Epithelial cell of esophagus (primary cell): ENCODE measurements around the gene TAS2R8.

Source experiments
- DNase-seq: peaks from one replicate; pipeline ENCODE4 v3.0.0; 2010; ENCODE audit warnings: low read depth
- H3K4me3 ChIP-seq: 2 replicates; pipeline ENCODE4 v1.5.1; 2011; ENCODE audit warnings: mild to moderate bottlenecking, low read length, control low read depth
- TF ChIP-seq, protein P1 (sequence below): IDR thresholded peaks from 2 replicates; pipeline ENCODE4 v1.5.1; 2011; ENCODE audit warnings: low read depth, mild to moderate bottlenecking, low read length, control low read depth, inconsistent platforms; ENCODE audit not compliant: insufficient read depth; ENCODE audit errors: missing control alignments

The TAS2R8 gene

GRCh38 chr12:10759657-10760056 lies 47.4 kb downstream of the TAS2R8 start:
- H3K4me3 ChIP-seq = no peak overlapping the region
- TF ChIP-seq, protein P1, sequence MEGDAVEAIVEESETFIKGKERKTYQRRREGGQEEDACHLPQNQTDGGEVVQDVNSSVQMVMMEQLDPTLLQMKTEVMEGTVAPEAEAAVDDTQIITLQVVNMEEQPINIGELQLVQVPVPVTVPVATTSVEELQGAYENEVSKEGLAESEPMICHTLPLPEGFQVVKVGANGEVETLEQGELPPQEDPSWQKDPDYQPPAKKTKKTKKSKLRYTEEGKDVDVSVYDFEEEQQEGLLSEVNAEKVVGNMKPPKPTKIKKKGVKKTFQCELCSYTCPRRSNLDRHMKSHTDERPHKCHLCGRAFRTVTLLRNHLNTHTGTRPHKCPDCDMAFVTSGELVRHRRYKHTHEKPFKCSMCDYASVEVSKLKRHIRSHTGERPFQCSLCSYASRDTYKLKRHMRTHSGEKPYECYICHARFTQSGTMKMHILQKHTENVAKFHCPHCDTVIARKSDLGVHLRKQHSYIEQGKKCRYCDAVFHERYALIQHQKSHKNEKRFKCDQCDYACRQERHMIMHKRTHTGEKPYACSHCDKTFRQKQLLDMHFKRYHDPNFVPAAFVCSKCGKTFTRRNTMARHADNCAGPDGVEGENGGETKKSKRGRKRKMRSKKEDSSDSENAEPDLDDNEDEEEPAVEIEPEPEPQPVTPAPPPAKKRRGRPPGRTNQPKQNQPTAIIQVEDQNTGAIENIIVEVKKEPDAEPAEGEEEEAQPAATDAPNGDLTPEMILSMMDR = no peak
- peak; percentile 8 for DNase-seq

- DNase-seq = no peak
- H3K4me3 ChIP-seq = no peak overlapping the region
- TF ChIP-seq, protein P1 = no peak
Observed at GRCh38 chr12:10756194-10756593, 50.9 kb downstream of the TAS2R8 start.
